ENCODE results near the gene CDK6.

Gene CDK6

DNA sequence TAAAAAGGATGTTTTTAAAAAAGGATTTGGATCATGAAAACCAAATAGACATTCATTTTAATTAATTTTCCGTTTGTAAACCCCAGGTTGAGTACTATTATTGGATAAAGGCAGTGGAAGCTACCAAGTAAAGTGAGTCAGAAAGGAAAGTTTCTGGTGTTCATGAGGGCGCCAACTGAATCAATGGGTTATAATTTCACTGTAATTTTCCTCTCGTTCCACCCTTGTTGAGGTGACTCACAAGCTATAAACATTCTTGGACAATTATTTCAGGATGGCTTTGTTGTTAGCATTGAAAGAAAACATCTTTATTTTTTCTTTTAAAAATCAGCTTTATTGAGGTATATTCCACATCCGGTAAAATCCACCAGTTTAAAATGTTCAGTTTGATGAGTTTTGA lies 241.1 kb downstream of the CDK6 start:
- Histone ChIP-seq H3K79me2 (ENCODE audit: insufficient read depth, low read length) (no peaks in the 10 kb centered on the region), H3K4me1 (ENCODE audit: insufficient read depth, low read length) (peaks cover 7% of the 10 kb centered on the region), H4K20me1 (ENCODE audit: insufficient read depth, low read length) (no peaks in the 10 kb centered on the region), H3K9ac (ENCODE audit: low read depth, low read length) (no peak overlapping the region), H2AFZ (ENCODE audit: low read depth, low read length) (no peak overlapping the region), H3K9me3 (ENCODE audit: insufficient read depth, low read length, severe bottlenecking) (no peaks in the 10 kb centered on the region), H3K4me3 (ENCODE audit: low read depth in 1 of 2, low read length in 2 of 2) (no peak overlapping the region), H3K4me2 (ENCODE audit: insufficient read depth, low read length) (no peak overlapping the region), H3K36me3 (ENCODE audit: insufficient read depth, low read length) (no peaks in the 10 kb centered on the region), H3K27ac (ENCODE audit: low read length) (no peak overlapping the region), H3K27me3 (ENCODE audit: insufficient read depth, low read length, poor library complexity) (no peaks in the 10 kb centered on the region)
- ATAC-seq (ENCODE audit: insufficient read depth, low read depth) (no peak), DNase-seq (no peak)
- no peak for TF ChIP-seq EZH2 (IDR thresholded peaks at IDR 0.05; ENCODE audit: borderline replicate concordance, low read depth, low read length, severe bottlenecking)
- no peak for TF ChIP-seq CTCF (IDR thresholded peaks at IDR 0.05; ENCODE audit: borderline replicate concordance, extremely low read depth, low read length, poor library complexity, severe bottlenecking)

GRCh38 chr7:92594746-92595145 lies 241.6 kb downstream of the CDK6 start:
- H3K27ac ChIP-seq (ENCODE audit: low read length) = no peak overlapping the region
- H3K36me3 ChIP-seq (ENCODE audit: insufficient read depth, low read length) = peaks cover under 1% of the 10 kb centered on the region; the same call in 1 of the 2 replicates
- H3K9me3 ChIP-seq (ENCODE audit: insufficient read depth, low read length, severe bottlenecking) = no peaks in the 10 kb centered on the region
- no peak overlapping the region for H3K9ac ChIP-seq (ENCODE audit: low read depth, low read length)
- no peak overlapping the region for H3K4me2 ChIP-seq (ENCODE audit: insufficient read depth, low read length)
- H3K27me3 ChIP-seq (ENCODE audit: insufficient read depth, low read length, poor library complexity) = no peaks in the 10 kb centered on the region
- TF ChIP-seq CTCF (IDR thresholded peaks at IDR 0.05; ENCODE audit: borderline replicate concordance, extremely low read depth, low read length, poor library complexity, severe bottlenecking) = no peak
- TF ChIP-seq EZH2 (IDR thresholded peaks at IDR 0.05; ENCODE audit: borderline replicate concordance, low read depth, low read length, severe bottlenecking) = no peak
- ATAC-seq (ENCODE audit: insufficient read depth, low read depth) = no peak
- peaks cover 4% of the 10 kb centered on the region for H3K79me2 ChIP-seq (ENCODE audit: insufficient read depth, low read length)
- peaks cover 2% of the 10 kb centered on the region for H4K20me1 ChIP-seq (ENCODE audit: insufficient read depth, low read length)
- peaks cover 7% of the 10 kb centered on the region for H3K4me1 ChIP-seq (ENCODE audit: insufficient read depth, low read length)
- H3K4me3 ChIP-seq (ENCODE audit: low read depth in 1 of 2, low read length in 2 of 2) = no peak overlapping the region
- no peak for DNase-seq
- no peak overlapping the region for H2AFZ ChIP-seq (ENCODE audit: low read depth, low read length)

DNA sequence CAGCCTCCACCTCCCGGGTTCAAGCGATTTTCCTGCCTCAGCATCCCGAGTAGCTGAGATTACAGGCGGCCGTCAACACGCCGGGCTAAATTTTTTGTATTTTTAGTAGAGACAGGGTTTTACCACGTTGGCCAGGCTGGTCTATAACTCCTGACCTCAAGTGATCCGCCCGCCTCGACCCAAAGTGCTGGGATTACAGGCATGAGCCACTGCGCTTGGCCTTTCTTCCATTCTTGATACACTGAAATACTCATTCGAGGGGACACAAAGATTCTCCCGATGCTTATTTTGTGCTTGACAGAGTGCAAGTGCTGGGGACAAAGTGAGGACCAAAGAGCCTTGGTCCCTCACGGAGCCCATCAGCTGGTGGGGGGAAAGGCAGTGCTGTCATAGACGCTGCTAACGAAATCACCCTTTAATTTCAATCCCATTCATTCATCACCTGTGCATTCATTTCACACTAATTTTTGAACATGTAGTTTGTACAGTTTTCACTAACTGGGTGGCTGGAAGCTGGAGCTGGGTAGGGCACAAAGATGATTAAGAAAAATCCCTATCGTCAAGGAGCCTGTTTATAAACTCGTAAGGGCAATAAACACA lies 245.6 kb downstream of the CDK6 start:
- Histone ChIP-seq H3K79me2 (ENCODE audit: insufficient read depth, low read length) (peaks cover 44% of the 10 kb centered on the region), H3K9ac (ENCODE audit: low read depth, low read length) (peak overlapping the region; percentile 88), H3K27me3 (ENCODE audit: insufficient read depth, low read length, poor library complexity) (no peaks in the 10 kb centered on the region), H2AFZ (ENCODE audit: low read depth, low read length) (peak overlapping the region; percentile 69), H3K27ac (ENCODE audit: low read length) (no peak overlapping the region), H3K4me3 (ENCODE audit: low read depth in 1 of 2, low read length in 2 of 2) (peak overlapping the region; percentile 94 to 95; a peak in 3 of 4 replicates), H3K4me2 (ENCODE audit: insufficient read depth, low read length) (peak overlapping the region; percentile 88), H3K36me3 (ENCODE audit: insufficient read depth, low read length) (peaks cover 23% of the 10 kb centered on the region), H4K20me1 (ENCODE audit: insufficient read depth, low read length) (peaks cover 42% of the 10 kb centered on the region), H3K4me1 (ENCODE audit: insufficient read depth, low read length) (peaks cover 44% of the 10 kb centered on the region), H3K9me3 (ENCODE audit: insufficient read depth, low read length, severe bottlenecking) (no peaks in the 10 kb centered on the region)
- DNase-seq (no peak), ATAC-seq (ENCODE audit: insufficient read depth, low read depth) (no peak)
- TF ChIP-seq CTCF (IDR thresholded peaks at IDR 0.05; ENCODE audit: borderline replicate concordance, extremely low read depth, low read length, poor library complexity, severe bottlenecking) (no peak), EZH2 (IDR thresholded peaks at IDR 0.05; ENCODE audit: borderline replicate concordance, low read depth, low read length, severe bottlenecking) (no peak)
